ENCODE results near the gene PCDHGA1.

DNA sequence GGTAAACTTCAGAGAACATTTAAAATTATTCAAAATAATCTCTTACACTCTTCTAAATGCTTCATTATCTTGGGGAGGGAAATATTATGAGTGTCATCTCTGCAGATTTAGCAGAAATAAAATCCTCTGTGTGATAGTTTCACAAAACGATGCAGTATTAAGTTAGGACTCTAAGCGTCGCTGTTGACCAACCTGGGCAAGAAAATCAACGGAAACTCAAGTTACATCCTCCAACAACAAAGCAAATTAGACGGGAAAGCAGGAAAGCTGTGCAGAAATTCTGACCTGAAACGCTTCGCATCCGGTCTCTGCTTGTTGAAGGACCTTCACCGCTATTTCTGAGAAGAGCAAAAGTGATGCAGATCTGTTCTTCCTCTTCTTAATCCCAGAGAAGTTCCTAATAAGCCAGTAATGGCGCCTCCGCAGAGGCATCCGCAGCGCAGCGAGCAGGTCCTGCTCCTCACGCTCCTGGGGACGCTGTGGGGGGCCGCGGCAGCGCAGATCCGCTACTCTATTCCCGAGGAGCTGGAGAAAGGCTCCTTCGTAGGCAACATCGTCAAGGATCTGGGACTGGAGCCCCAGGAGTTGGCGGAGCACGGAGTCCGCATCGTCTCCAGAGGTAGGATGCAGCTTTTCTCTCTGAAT lies 43.5 kb downstream of the PCDHGA1 start, which contains the start of gene PCDHGA6:
- TF ChIP-seq OVOL3 (tag by site-specific recombination; IDR thresholded peaks at IDR 0.05) (no peak), YY2 (tag by site-specific recombination; IDR thresholded peaks at IDR 0.05) (no peak), ZNF274 (IDR thresholded peaks at IDR 0.05; ENCODE audit: low read length) (no peak), ZNF274 (tag by site-specific recombination; IDR thresholded peaks at IDR 0.05; ENCODE audit: borderline replicate concordance) (no peak), ZNF560 (tag by site-specific recombination; IDR thresholded peaks at IDR 0.05; ENCODE audit: borderline replicate concordance) (no peak), REPIN1 (tag by site-specific recombination; IDR thresholded peaks at IDR 0.05; ENCODE audit: low read depth) (no peak), HOXA7 (CRISPR knock-in tag; IDR thresholded peaks at IDR 0.05; ENCODE audit: borderline replicate concordance) (no peak), ZNF747 (tag by site-specific recombination; IDR thresholded peaks at IDR 0.05) (no peak)
- TF ChIP-seq, protein P1, sequence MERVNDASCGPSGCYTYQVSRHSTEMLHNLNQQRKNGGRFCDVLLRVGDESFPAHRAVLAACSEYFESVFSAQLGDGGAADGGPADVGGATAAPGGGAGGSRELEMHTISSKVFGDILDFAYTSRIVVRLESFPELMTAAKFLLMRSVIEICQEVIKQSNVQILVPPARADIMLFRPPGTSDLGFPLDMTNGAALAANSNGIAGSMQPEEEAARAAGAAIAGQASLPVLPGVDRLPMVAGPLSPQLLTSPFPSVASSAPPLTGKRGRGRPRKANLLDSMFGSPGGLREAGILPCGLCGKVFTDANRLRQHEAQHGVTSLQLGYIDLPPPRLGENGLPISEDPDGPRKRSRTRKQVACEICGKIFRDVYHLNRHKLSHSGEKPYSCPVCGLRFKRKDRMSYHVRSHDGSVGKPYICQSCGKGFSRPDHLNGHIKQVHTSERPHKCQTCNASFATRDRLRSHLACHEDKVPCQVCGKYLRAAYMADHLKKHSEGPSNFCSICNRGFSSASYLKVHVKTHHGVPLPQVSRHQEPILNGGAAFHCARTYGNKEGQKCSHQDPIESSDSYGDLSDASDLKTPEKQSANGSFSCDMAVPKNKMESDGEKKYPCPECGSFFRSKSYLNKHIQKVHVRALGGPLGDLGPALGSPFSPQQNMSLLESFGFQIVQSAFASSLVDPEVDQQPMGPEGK (tag by site-specific recombination; IDR thresholded peaks at IDR 0.05): no peak
- TF ChIP-seq, protein P2, sequence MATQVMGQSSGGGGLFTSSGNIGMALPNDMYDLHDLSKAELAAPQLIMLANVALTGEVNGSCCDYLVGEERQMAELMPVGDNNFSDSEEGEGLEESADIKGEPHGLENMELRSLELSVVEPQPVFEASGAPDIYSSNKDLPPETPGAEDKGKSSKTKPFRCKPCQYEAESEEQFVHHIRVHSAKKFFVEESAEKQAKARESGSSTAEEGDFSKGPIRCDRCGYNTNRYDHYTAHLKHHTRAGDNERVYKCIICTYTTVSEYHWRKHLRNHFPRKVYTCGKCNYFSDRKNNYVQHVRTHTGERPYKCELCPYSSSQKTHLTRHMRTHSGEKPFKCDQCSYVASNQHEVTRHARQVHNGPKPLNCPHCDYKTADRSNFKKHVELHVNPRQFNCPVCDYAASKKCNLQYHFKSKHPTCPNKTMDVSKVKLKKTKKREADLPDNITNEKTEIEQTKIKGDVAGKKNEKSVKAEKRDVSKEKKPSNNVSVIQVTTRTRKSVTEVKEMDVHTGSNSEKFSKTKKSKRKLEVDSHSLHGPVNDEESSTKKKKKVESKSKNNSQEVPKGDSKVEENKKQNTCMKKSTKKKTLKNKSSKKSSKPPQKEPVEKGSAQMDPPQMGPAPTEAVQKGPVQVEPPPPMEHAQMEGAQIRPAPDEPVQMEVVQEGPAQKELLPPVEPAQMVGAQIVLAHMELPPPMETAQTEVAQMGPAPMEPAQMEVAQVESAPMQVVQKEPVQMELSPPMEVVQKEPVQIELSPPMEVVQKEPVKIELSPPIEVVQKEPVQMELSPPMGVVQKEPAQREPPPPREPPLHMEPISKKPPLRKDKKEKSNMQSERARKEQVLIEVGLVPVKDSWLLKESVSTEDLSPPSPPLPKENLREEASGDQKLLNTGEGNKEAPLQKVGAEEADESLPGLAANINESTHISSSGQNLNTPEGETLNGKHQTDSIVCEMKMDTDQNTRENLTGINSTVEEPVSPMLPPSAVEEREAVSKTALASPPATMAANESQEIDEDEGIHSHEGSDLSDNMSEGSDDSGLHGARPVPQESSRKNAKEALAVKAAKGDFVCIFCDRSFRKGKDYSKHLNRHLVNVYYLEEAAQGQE (tag by site-specific recombination; IDR thresholded peaks at IDR 0.05): no peak
- TF ChIP-seq, protein P3, sequence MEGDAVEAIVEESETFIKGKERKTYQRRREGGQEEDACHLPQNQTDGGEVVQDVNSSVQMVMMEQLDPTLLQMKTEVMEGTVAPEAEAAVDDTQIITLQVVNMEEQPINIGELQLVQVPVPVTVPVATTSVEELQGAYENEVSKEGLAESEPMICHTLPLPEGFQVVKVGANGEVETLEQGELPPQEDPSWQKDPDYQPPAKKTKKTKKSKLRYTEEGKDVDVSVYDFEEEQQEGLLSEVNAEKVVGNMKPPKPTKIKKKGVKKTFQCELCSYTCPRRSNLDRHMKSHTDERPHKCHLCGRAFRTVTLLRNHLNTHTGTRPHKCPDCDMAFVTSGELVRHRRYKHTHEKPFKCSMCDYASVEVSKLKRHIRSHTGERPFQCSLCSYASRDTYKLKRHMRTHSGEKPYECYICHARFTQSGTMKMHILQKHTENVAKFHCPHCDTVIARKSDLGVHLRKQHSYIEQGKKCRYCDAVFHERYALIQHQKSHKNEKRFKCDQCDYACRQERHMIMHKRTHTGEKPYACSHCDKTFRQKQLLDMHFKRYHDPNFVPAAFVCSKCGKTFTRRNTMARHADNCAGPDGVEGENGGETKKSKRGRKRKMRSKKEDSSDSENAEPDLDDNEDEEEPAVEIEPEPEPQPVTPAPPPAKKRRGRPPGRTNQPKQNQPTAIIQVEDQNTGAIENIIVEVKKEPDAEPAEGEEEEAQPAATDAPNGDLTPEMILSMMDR (tag by site-specific recombination; IDR thresholded peaks at IDR 0.05): no peak
- TF ChIP-seq, protein P4, sequence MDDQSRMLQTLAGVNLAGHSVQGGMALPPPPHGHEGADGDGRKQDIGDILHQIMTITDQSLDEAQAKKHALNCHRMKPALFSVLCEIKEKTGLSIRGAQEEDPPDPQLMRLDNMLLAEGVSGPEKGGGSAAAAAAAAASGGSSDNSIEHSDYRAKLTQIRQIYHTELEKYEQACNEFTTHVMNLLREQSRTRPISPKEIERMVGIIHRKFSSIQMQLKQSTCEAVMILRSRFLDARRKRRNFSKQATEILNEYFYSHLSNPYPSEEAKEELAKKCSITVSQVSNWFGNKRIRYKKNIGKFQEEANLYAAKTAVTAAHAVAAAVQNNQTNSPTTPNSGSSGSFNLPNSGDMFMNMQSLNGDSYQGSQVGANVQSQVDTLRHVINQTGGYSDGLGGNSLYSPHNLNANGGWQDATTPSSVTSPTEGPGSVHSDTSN (CRISPR knock-in tag; IDR thresholded peaks at IDR 0.05): no peak
- TF ChIP-seq, protein P5, sequence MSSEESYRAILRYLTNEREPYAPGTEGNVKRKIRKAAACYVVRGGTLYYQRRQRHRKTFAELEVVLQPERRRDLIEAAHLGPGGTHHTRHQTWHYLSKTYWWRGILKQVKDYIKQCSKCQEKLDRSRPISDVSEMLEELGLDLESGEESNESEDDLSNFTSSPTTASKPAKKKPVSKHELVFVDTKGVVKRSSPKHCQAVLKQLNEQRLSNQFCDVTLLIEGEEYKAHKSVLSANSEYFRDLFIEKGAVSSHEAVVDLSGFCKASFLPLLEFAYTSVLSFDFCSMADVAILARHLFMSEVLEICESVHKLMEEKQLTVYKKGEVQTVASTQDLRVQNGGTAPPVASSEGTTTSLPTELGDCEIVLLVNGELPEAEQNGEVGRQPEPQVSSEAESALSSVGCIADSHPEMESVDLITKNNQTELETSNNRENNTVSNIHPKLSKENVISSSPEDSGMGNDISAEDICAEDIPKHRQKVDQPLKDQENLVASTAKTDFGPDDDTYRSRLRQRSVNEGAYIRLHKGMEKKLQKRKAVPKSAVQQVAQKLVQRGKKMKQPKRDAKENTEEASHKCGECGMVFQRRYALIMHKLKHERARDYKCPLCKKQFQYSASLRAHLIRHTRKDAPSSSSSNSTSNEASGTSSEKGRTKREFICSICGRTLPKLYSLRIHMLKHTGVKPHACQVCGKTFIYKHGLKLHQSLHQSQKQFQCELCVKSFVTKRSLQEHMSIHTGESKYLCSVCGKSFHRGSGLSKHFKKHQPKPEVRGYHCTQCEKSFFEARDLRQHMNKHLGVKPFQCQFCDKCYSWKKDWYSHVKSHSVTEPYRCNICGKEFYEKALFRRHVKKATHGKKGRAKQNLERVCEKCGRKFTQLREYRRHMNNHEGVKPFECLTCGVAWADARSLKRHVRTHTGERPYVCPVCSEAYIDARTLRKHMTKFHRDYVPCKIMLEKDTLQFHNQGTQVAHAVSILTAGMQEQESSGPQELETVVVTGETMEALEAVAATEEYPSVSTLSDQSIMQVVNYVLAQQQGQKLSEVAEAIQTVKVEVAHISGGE (tag by site-specific recombination; conservative IDR thresholded peaks at IDR 0.05; ENCODE audit: low read depth): no peak
